Peyer's patch (tissue), 4 donors: ENCODE results near the gene CERS6.

ENCODE experiments used
- CTCF ChIP-seq, 6 experiments: fragments of 450-650 bp in 4 of 6; fragments of 200-600 bp in 2 of 6; sonication (generic) in 1 of 6; IDR thresholded peaks; one replicate each; pipeline ENCODE4 v1.5.1; 2017 to 2019; ENCODE audit warnings: antibody characterized with exemption in 6 of 6, mild to moderate bottlenecking in 3 of 6, moderate library complexity in 1 of 6
- POLR2A ChIP-seq, 2 donors: fragments of 450-650 bp; IDR thresholded peaks; one replicate each; pipeline ENCODE4 v1.5.1; 2017; ENCODE audit warnings: antibody characterized with exemption in 2 of 2, mild to moderate bottlenecking in 2 of 2, moderate library complexity in 2 of 2

DNA sequence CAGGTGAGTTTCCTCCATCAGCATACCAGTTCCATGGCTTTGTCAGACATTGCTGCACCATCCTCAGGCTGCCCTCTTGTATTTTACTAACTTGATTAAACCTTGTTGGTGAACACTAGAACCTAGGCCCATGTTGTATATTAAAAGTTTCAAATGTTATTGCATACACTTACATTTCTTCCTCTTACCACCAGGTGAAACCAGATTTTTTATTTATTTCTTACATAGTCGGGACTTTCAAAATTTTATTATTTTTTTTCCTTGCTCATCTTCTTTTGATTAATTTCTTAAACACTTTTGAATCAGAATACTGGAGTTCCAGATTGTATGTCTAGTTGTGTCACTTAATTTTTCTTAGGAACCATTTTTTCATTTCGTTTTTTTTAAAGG lies 5.9 kb downstream of the CERS6 start:
- peak in 3 of 6 experiments; percentile 8 to 21 (median 11) for TF ChIP-seq CTCF (IDR thresholded peaks at IDR 0.05)
- TF ChIP-seq POLR2A (IDR thresholded peaks at IDR 0.05) = no peak
